IPS DF 6.9 (cell line): ENCODE results near the gene UCHL1.

Experiments
- DNase-seq: peaks from one replicate; pipeline ENCODE4 v3.0.0-alpha.2; 2013; ENCODE audit warnings: low read depth, low spot score
- H3K27ac ChIP-seq: one replicate; pipeline ENCODE4 v1.5.1; 2013; ENCODE audit warnings: low read length, control low read depth
- H3K27me3 ChIP-seq: 2 replicates; pipeline ENCODE4 v1.6.1; 2013; ENCODE audit warnings: mild to moderate bottlenecking, low read length; ENCODE audit not compliant: control insufficient read depth, insufficient read depth
- H3K36me3 ChIP-seq: 2 replicates; pipeline ENCODE4 v1.6.1; 2013; ENCODE audit warnings: low read length; ENCODE audit not compliant: control insufficient read depth, insufficient read depth
- H3K4me1 ChIP-seq: 2 replicates; pipeline ENCODE4 v1.6.1; 2013; ENCODE audit warnings: low read length; ENCODE audit not compliant: control insufficient read depth, insufficient read depth
- H3K4me3 ChIP-seq: 2 replicates; pipeline ENCODE4 v1.5.1; 2013; ENCODE audit warnings: mild to moderate bottlenecking, low read length
- H3K9me3 ChIP-seq: 2 replicates; pipeline ENCODE4 v1.6.1; 2013; ENCODE audit warnings: low read length, inconsistent platforms; ENCODE audit not compliant: control insufficient read depth, insufficient read depth
- WGBS: extraction: QIAGEN DNeasy Blood & Tissue Kit; methylation state at CpG from one replicate; pipeline ENCODE4 v1.1.7; 2013; ENCODE audit warnings: mixed read lengths, missing lambda C conversion rate; ENCODE audit not compliant: insufficient read length, insufficient coverage; 5-methylcytosine and 5-hydroxymethylcytosine counted together

UCHL1 gene

GRCh38 chr4:41232856-41233255 is 23.9 kb upstream of the UCHL1 start:
- Histone ChIP-seq H3K4me1 (no peaks in the 10 kb centered on the region), H3K27me3 (no peaks in the 10 kb centered on the region), H3K36me3 (no peaks in the 10 kb centered on the region), H3K27ac (no peak overlapping the region), H3K4me3 (no peak overlapping the region), H3K9me3 (no peaks in the 10 kb centered on the region)
- WGBS: no CpG with 5 or more reads among the region's 3 CpGs
- DNase-seq: no peak

GRCh38 chr4:41236032-41236431 is 20.7 kb upstream of the UCHL1 start:
- Histone ChIP-seq H3K4me3 (no peak overlapping the region), H3K4me1 (no peaks in the 10 kb centered on the region), H3K27me3 (no peaks in the 10 kb centered on the region), H3K27ac (no peak overlapping the region), H3K9me3 (no peaks in the 10 kb centered on the region), H3K36me3 (no peaks in the 10 kb centered on the region)
- no peak for DNase-seq
- no CpG with 5 or more reads among the region's 1 CpG for WGBS

DNA sequence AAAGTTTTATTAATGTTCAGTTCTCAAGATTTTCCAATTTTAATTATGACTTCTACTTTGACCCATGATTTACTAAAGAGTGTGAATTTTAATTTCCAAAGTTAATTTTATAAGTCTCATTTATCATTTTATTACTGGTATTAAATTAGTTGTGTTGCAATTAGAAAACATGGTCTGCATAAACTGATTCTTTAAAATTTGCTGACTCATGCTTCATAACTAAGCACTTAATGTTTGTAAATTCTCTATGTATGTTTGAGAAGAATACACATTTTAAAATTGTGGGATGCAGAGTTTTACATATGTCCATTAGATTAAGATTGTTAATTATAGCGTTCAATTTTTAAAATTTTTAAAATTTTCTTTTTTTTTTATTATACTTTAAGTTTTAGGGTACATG is 20.2 kb upstream of the UCHL1 start:
- no peak for DNase-seq
- Histone ChIP-seq H3K27me3 (no peaks in the 10 kb centered on the region), H3K4me1 (no peaks in the 10 kb centered on the region), H3K9me3 (no peaks in the 10 kb centered on the region), H3K27ac (no peak overlapping the region), H3K4me3 (no peak overlapping the region), H3K36me3 (no peaks in the 10 kb centered on the region)
- no CpG with 5 or more reads among the region's 1 CpG for WGBS

DNA sequence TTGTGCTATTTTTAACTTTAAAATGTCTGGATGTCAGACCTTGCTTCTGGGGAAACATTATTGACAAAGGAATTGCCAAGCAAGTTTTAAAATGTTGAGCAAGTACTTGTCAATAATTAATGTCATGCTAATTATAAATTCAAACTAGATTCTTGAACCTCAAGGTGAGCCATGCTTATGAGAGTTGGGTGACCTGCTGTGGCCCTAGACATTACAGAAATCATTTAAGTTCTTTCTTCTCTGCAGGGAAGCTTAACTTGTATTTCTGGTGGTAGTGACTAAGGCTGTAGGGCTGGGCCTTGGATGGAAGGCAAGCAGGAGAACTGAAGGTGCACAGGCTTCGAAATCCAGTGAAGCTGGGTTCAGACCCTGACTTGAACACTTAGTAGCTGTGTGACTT is 14.8 kb upstream of the UCHL1 start:
- H3K27me3 ChIP-seq: no peaks in the 10 kb centered on the region
- WGBS: no CpG with 5 or more reads among the region's 1 CpG
- no peaks in the 10 kb centered on the region for H3K4me1 ChIP-seq
- H3K36me3 ChIP-seq: no peaks in the 10 kb centered on the region
- no peak for DNase-seq
- no peak overlapping the region for H3K4me3 ChIP-seq
- H3K9me3 ChIP-seq: no peaks in the 10 kb centered on the region
- H3K27ac ChIP-seq: no peak overlapping the region

DNA sequence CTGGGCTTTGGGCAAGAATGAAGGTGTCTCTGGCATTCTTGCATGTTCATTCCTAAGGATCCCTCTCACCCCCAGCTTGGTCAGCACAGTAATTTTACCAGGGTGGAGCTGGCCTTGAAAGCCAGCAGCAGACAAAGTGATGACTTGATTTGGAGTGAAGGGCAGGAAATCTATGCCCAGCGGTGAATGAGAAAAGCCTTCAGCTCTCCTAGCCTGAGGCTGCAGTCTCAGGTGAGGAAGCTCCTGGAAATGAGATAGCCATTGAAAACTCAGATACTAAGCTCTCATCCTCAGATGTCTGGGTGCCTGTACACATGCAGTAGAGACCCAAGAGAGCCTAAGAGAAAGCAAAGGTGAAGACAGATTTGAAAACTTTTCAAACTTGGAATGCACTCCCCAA is 10.7 kb upstream of the UCHL1 start:
- Histone ChIP-seq H3K9me3 (no peaks in the 10 kb centered on the region), H3K27me3 (no peaks in the 10 kb centered on the region), H3K27ac (no peak overlapping the region), H3K36me3 (no peaks in the 10 kb centered on the region), H3K4me3 (no peak overlapping the region), H3K4me1 (no peaks in the 10 kb centered on the region)
- no CpG with 5 or more reads among the region's 1 CpG for WGBS
- DNase-seq: no peak

- WGBS: no CpG with 5 or more reads among the region's 13 CpGs
- DNase-seq: no peak
- peak overlapping the region; percentile 71; the same call in 1 of the 2 replicates for H3K4me3 ChIP-seq
- H3K36me3 ChIP-seq: peaks cover 15% of the 10 kb centered on the region
- 0 out of 2 replicates have a peak, but pooled peaks cover 3% of the 10 kb centered on the region for H3K4me1 ChIP-seq
- H3K27ac ChIP-seq: no peak overlapping the region
- H3K9me3 ChIP-seq: no peaks in the 10 kb centered on the region
- H3K27me3 ChIP-seq: no peaks in the 10 kb centered on the region
Observed at GRCh38 chr4:41256131-41256739, 493 bp upstream of the UCHL1 start.

DNA sequence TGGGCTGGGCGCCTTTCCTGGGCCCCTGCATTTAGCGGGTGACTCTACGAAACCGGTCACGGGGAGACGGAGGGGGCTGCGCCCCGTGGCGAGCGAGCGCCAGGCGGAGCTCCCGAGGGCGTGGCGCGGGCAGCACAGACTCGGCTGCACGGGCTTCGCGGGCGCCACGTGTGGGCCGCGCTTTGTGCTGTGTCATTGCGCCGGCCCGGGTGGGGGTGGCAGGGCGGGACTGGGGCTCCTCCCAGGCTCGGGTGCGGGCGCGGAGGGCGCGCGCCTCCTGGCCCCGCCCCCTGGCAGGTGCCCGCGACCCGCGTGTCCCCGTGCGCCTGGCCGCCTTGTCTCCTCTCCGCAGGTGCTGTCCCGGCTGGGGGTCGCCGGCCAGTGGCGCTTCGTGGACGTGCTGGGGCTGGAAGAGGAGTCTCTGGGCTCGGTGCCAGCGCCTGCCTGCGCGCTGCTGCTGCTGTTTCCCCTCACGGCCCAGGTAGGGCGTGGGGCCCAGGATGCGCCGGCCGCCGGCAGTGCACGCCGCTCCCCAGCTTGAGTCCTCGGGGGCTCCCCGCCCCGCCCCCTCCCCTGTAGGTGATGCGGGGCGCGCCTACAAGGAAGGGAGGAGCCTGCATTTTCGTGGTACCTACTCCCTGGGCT is 651 bp downstream of the UCHL1 start:
- Histone ChIP-seq H3K4me1 (0 out of 2 replicates have a peak, but pooled peaks cover 3% of the 10 kb centered on the region), H3K27me3 (no peaks in the 10 kb centered on the region), H3K27ac (no peak overlapping the region), H3K4me3 (peak overlapping the region; percentile 71), H3K36me3 (peaks cover 25% of the 10 kb centered on the region), H3K9me3 (no peaks in the 10 kb centered on the region)
- peak; percentile 18 for DNase-seq
- WGBS: no CpG with 5 or more reads among the region's 69 CpGs

DNA sequence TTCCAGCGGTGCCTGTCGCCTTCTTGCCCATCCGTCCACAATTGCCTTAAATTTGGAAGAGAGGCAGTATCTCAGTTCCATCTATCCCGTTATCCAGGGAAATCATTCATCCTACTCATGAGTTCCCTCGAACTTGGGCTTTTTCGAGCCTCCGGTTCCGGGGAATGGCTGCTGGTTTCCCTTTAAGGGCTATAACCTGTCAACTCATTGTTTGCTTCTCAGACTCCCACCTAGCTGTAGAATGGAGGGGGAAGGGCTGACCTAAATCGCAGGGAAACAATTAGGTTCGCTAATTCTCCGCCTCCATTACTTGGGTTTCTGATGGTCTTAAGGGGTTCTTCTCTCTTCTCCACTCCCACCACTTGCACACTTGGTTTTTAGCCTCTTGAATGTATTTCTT is 1.2 kb downstream of the UCHL1 start:
- Histone ChIP-seq H3K36me3 (peaks cover 29% of the 10 kb centered on the region), H3K9me3 (no peaks in the 10 kb centered on the region), H3K27me3 (no peaks in the 10 kb centered on the region), H3K4me3 (peak overlapping the region; percentile 71; the same call in 1 of the 2 replicates), H3K27ac (no peak overlapping the region), H3K4me1 (0 out of 2 replicates have a peak, but pooled peaks cover 3% of the 10 kb centered on the region)
- WGBS: no CpG with 5 or more reads among the region's 11 CpGs
- DNase-seq: no peak

GRCh38 chr4:41258783-41259182 is 2.1 kb downstream of the UCHL1 start:
- H3K36me3 ChIP-seq: peaks cover 36% of the 10 kb centered on the region
- DNase-seq: no peak
- WGBS: no CpG with 5 or more reads among the region's 5 CpGs
- H3K27me3 ChIP-seq: no peaks in the 10 kb centered on the region
- no peak overlapping the region; the same call in 1 of the 2 replicates for H3K4me3 ChIP-seq
- 0 out of 2 replicates have a peak, but pooled peaks cover 3% of the 10 kb centered on the region for H3K4me1 ChIP-seq
- H3K27ac ChIP-seq: no peak overlapping the region
- no peaks in the 10 kb centered on the region for H3K9me3 ChIP-seq

GRCh38 chr4:41260116-41260733 is 3.5 kb downstream of the UCHL1 start:
- Histone ChIP-seq H3K4me3 (no peak overlapping the region), H3K9me3 (no peaks in the 10 kb centered on the region), H3K4me1 (0 out of 2 replicates have a peak, but pooled peaks cover 3% of the 10 kb centered on the region), H3K27ac (no peak overlapping the region), H3K27me3 (no peaks in the 10 kb centered on the region), H3K36me3 (peaks cover 44% of the 10 kb centered on the region)
- no peak for DNase-seq
- 100% methylated on average over 1 of the region's 9 CpGs for WGBS
